Activated CD4-positive, alpha-beta memory T cell treated with anti-CD3 and anti-CD28 coated beads for 36 hours (primary cell): ENCODE results near the gene PSD4. TPM values are rescaled to one million over a fixed set of nuclear protein-coding genes. Genes with fewer than 3 reads are reported as not detected.
A peak's percentile ranks its signal among the peaks of the same experiment; 100 is the strongest.
"Not testable (repeated sequence)": the region's sequence is repeated elsewhere in the genome, so short reads cannot be mapped to it uniquely, and the experiment has no call there.

Source experiments
- CTCF ChIA-PET: fragments of 350-600 bp; sonication (Branson Sonifier 250); formaldehyde crosslinking; loops from one replicate; lab custom pipeline; 2021; ENCODE audit warnings: antibody characterized with exemption, inconsistent platforms; lab: Charles Lee
- POLR2A ChIA-PET: fragments of 350-600 bp; sonication (Branson Sonifier 250); formaldehyde crosslinking; loops from one replicate; lab custom pipeline; 2021; ENCODE audit warnings: antibody characterized with exemption; lab: Charles Lee
- DNase-seq: peaks from one replicate; pipeline ENCODE4 v3.0.0-alpha.2; 2020
- H3K27ac Mint-ChIP-seq: one replicate; pipeline ENCODE4 v1.8.0; 2021; ENCODE audit warnings: mixed read lengths
- H3K27me3 Mint-ChIP-seq: one replicate; pipeline ENCODE4 v1.8.0; 2021; ENCODE audit warnings: mixed read lengths
- H3K36me3 Mint-ChIP-seq: one replicate; pipeline ENCODE4 v1.8.0; 2021; ENCODE audit warnings: mixed read lengths
- H3K4me1 Mint-ChIP-seq: one replicate; pipeline ENCODE4 v1.8.0; 2021; ENCODE audit warnings: low read depth, mixed read lengths
- H3K4me3 Mint-ChIP-seq: one replicate; pipeline ENCODE4 v1.8.0; 2021; ENCODE audit warnings: mild to moderate bottlenecking, mixed read lengths
- H3K9me3 Mint-ChIP-seq: one replicate; pipeline ENCODE4 v1.8.0; 2021; ENCODE audit warnings: mixed read lengths
- intact Hi-C: fragments of 100-400 bp; cut with micrococcal nuclease; formaldehyde crosslinking; loops from one replicate; pipeline ENCODE4 v1.15.1; 2023
- total RNA-seq, 2 experiments: library from RNA; stranded (reverse); gene quantifications; one replicate each; pipeline ENCODE4 v1.2.3, GENCODE V29; 2021

PSD4 gene
- total RNA-seq, 2 experiments from 2014 or later, result 156 to 170 TPM

DNA sequence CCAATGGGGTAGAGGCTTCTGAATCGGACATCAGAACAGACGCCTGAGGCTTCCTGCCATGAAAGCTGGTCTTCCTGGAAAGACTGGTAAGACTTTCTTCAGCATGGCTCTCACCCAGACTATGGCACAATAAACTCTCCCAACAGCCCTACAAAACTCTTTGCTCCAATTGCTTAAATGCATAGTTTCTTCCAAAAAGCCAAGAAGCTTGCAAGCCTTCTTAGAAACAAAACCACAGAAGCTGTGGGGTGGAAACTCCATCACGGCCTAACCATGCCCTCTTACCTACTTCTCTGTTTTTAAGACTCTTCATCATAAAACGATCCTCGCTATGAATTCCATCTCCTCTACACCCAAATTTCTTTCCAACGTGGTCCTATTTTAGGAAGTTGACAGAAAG, 56.8 kb downstream of the PSD4 start:
- intact Hi-C loops, result no loop called here
- no peaks in the 10 kb centered on the region for H3K27me3 Mint-ChIP-seq
- peaks cover 14% of the 10 kb centered on the region for H3K4me1 Mint-ChIP-seq
- no peak overlapping the region for H3K27ac Mint-ChIP-seq
- H3K4me3 Mint-ChIP-seq, result no peak overlapping the region
- peaks cover 2% of the 10 kb centered on the region for H3K36me3 Mint-ChIP-seq
- CTCF ChIA-PET, result interaction anchor here (1.1 to 2.2 kb wide), 6 partner anchors 10 to 92 kb away, joined by 3 to 8 read pairs (median 5); no protein-coding TSS in a partner anchor
- no peaks in the 10 kb centered on the region for H3K9me3 Mint-ChIP-seq
- POLR2A ChIA-PET, result interaction anchor here (1.2 kb wide), 1 partner anchor 27 kb away, joined by 3 read pairs; no protein-coding TSS in a partner anchor
- DNase-seq, result no peak

DNA sequence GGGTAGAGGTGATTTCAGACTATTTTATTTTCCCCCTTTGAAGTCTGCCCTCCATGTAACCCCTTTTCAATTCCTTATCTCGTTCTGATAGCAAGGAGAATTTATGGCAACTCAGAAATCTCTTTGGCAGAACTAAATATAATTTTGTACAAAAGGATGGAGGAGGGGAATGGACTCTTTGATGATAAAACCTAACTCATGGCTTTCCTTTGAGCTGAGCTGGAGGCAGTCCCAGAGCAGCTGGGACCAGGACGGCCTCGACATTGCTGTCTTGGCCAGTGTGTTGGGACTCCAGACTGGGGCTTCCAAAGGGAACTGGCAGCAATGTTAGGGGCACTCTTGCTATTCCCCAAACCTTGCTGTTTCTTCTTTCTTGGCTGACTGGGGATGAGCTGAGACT, 57.3 kb downstream of the PSD4 start:
- Mint-ChIP-seq H3K4me3 (no peak overlapping the region), H3K27me3 (no peaks in the 10 kb centered on the region), H3K4me1 (peaks cover 14% of the 10 kb centered on the region), H3K27ac (no peak overlapping the region), H3K36me3 (peaks cover 2% of the 10 kb centered on the region), H3K9me3 (no peaks in the 10 kb centered on the region)
- intact Hi-C loops, result no loop called here
- no peak for DNase-seq
- ChIA-PET CTCF (interaction anchor here (0.6 to 2.2 kb wide), 8 partner anchors 9 to 151 kb away, joined by 3 to 8 read pairs (median 4); no protein-coding TSS in a partner anchor), POLR2A (no interaction called here)

DNA sequence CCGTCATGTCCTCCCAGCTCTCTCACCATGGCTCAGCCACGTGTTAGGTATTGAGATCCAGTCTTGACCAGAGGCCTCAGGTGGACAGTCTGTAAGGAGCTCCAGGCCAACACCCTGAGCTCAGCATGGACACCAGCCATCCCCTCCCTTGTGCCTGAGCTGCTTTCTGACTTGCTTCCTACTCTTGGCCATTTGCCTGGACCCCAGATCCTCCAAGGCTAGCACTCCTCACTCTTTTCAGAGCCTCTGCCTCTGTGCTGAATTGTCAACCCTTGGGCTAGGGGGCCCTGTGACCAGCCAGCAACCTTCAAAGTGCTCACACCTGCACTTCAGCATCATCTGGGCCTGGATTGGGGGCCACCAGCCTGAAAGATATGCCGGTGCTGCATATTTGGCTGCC, 58.4 kb downstream of the PSD4 start:
- H3K4me1 Mint-ChIP-seq, result peaks cover 21% of the 10 kb centered on the region
- no peak overlapping the region for H3K27ac Mint-ChIP-seq
- no peak overlapping the region for H3K4me3 Mint-ChIP-seq
- ChIA-PET POLR2A (no interaction called here), CTCF (interaction anchor here (1.3 to 1.5 kb wide), 3 partner anchors 9 to 152 kb away, joined by 3 to 4 read pairs (median 3); no protein-coding TSS in a partner anchor)
- no peaks in the 10 kb centered on the region for H3K27me3 Mint-ChIP-seq
- DNase-seq, result no peak
- H3K36me3 Mint-ChIP-seq, result peaks cover 7% of the 10 kb centered on the region
- no peaks in the 10 kb centered on the region for H3K9me3 Mint-ChIP-seq
- intact Hi-C loops, result no loop called here

GRCh38 chr2:113232740-113233139, 59.0 kb downstream of the PSD4 start:
- Mint-ChIP-seq H3K36me3 (peaks cover 12% of the 10 kb centered on the region), H3K4me3 (no peak overlapping the region), H3K27ac (no peak overlapping the region), H3K27me3 (no peaks in the 10 kb centered on the region), H3K9me3 (no peaks in the 10 kb centered on the region), H3K4me1 (peaks cover 27% of the 10 kb centered on the region)
- intact Hi-C loops, result no loop called here
- ChIA-PET POLR2A (no interaction called here), CTCF (interaction anchor here (1.4 to 1.5 kb wide), 2 partner anchors 8 to 153 kb away, joined by 3 to 4 read pairs; no protein-coding TSS in a partner anchor)
- no peak for DNase-seq

DNA sequence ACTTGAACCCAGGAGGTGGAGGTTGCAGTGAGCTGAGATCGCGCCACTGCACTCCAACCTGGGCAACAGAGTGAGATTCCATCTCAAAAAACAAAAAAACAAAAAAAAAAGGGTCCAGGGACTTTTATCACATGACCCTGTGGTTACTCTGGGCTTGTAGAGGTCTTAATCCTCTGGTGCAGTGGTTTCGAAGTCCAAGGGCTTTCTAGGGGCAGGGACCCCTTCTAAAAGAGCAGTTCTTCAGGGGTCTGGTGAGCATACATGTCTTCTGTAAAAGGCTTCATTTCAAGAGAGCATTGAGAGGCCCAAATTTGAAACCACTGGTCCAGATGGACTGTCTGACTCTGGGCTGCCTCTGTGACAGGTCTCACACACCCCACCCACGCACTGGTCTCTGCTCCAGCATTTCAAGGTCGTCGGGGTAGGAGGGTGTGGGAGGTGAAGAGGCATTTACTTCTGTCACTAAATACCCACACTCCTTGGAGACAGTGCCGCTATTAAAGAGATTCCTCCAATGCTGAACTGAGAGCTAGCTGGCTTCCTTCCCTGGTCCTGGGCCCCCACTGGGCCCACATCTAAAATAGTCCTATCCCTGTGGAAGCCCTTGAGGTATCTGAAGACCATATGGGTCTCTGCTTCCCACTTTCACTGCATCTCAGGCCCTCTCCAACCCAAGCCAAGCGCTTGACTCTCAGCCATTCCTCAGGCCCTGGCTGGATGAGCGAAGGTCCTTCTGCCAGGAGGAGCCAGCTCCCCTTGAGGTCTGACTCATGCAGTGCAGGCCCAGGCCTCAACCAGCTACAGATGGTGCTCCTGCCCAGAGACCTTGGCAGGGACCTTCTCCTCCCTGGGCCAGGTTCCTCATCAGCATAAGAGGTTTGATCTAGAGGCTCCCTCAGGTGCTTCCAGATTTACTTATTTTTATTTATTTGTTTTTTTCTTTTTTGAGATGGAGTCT, 60.1 kb downstream of the PSD4 start:
- H3K4me1 Mint-ChIP-seq, result peaks cover 30% of the 10 kb centered on the region
- CTCF ChIA-PET, result interaction anchor here (0.6 to 8.4 kb wide), 7 partner anchors 12 to 154 kb away, joined by 3 to 56 read pairs (median 6); no protein-coding TSS in a partner anchor
- peaks cover 15% of the 10 kb centered on the region for H3K36me3 Mint-ChIP-seq
- H3K9me3 Mint-ChIP-seq, result no peaks in the 10 kb centered on the region
- POLR2A ChIA-PET, result interaction anchor here (1.6 kb wide), 1 partner anchor 59 kb away, joined by 15 read pairs; the partner anchor contains the start of gene PSD4
- no peak overlapping the region for H3K27ac Mint-ChIP-seq
- peak; percentile 33 for DNase-seq
- H3K4me3 Mint-ChIP-seq, result no peak overlapping the region
- no peaks in the 10 kb centered on the region for H3K27me3 Mint-ChIP-seq
- intact Hi-C loops, result no loop called here

DNA sequence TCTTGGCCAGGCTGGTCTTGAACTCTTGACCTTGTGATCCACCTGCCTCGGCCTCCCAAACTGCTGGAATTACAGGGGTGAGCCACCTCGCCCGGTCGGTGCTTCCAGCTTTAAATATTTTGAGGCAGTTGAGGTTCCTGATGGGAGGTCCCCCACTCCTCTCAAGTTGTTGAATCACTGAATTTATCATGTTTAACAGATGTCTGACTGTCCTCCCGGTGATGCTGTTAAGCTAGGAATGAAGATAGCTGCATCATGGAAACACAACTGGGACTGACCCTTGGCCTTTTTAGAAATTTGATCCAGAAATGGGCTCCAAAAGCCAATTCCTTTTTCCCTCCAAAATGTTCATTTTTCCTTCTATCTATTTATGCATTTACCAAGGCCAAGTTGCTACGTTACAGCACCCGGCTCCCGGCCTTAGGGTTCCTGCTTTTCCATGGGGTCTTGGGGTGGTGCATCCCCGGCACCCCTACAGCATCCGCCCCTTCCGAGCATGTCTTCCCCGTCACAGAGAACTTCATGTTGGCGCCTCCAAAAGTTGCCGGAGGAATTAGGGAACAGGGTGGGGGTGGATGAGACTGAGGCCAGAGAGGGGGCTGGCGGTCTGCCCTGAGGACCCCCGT, 61.1 kb downstream of the PSD4 start:
- no peaks in the 10 kb centered on the region for H3K9me3 Mint-ChIP-seq
- ChIA-PET POLR2A (interaction anchor here (1.4 to 1.6 kb wide), 2 partner anchors 36 to 60 kb away, joined by 3 to 15 read pairs; partner anchors contain the start of gene PSD4), CTCF (interaction anchor here (0.6 to 8.4 kb wide), 12 partner anchors 12 to 205 kb away, joined by 3 to 56 read pairs (median 5); no protein-coding TSS in a partner anchor)
- peaks cover 18% of the 10 kb centered on the region for H3K36me3 Mint-ChIP-seq
- no peaks in the 10 kb centered on the region for H3K27me3 Mint-ChIP-seq
- H3K4me1 Mint-ChIP-seq, result peaks cover 35% of the 10 kb centered on the region
- H3K4me3 Mint-ChIP-seq, result peak overlapping the region; percentile 87
- DNase-seq, result no peak
- peak overlapping the region; percentile 91 for H3K27ac Mint-ChIP-seq
- intact Hi-C loops, result loop anchor here (1.0 kb wide), 1 partner anchor 16 kb away; no protein-coding TSS in a partner anchor

DNA sequence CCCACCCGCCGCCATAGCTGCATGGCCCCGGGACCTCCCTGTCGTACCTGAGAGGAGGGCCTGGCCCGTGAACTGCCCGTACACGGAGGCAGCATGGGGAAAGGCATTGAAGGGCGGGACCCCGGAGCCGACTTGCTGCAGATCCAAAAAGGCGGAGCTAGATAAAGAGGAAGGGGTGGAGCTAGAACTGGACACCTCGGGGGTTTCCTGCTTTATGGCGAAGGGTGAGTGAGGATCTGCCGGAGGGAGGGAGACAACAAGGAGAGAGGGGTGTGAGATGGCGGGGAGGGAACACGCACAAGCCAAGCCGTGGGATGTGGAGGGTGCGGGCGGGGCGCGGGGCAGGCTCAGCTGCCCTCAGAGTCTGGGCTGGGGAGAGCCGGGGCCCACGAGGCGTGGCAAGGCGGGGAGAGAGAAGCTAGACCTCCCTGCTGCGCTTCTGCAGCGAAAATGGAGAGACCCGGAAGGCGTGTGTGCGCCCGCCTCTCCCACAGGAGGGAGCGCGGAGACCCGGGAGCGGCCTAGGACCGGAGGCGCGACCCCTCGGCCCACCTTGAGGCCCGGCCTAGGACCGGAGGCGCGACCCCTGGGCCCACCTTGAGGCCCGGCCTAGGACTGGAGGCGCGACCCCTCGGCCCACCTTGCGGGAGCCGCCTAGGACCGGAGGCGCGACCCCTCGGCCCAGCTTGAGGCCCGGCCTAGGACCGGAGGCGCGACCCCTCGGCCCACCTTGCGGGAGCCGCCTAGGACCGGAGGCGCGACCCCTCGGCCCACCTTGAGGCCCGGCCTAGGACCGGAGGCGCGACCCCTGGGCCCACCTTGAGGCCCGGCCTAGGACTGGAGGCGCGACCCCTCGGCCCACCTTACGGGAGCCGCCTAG, 61.8 kb downstream of the PSD4 start:
- H3K4me3 Mint-ChIP-seq, result peak overlapping the region; percentile 87
- H3K36me3 Mint-ChIP-seq, result peaks cover 21% of the 10 kb centered on the region
- CTCF ChIA-PET, result interaction anchor here (0.9 to 8.4 kb wide), 8 partner anchors 15 to 205 kb away, joined by 3 to 56 read pairs (median 5); no protein-coding TSS in a partner anchor
- intact Hi-C loops, result loop anchor here (1.0 kb wide), 1 partner anchor 16 kb away; no protein-coding TSS in a partner anchor
- POLR2A ChIA-PET, result interaction anchor here (0.5 to 1.6 kb wide), 3 partner anchors 9 to 61 kb away, joined by 3 to 15 read pairs (median 4); partner anchors contain the start of gene PSD4
- peak overlapping the region; percentile 91 for H3K27ac Mint-ChIP-seq
- not testable (repeated sequence) for H3K27me3 Mint-ChIP-seq, H3K9me3 Mint-ChIP-seq
- peak; percentile 82 for DNase-seq
- H3K4me1 Mint-ChIP-seq, result peaks cover 37% of the 10 kb centered on the region

- CTCF ChIA-PET, result interaction anchor here (1.9 to 8.4 kb wide), 2 partner anchors 14 to 32 kb away, joined by 8 to 56 read pairs; no protein-coding TSS in a partner anchor
- POLR2A ChIA-PET, result no interaction called here
- H3K4me3 Mint-ChIP-seq, result peak overlapping the region; percentile 66
- H3K9me3 Mint-ChIP-seq, result no peaks in the 10 kb centered on the region
- peaks cover 45% of the 10 kb centered on the region for H3K4me1 Mint-ChIP-seq
- intact Hi-C loops, result no loop called here
- peaks cover 23% of the 10 kb centered on the region for H3K36me3 Mint-ChIP-seq
- no peak for DNase-seq
- H3K27me3 Mint-ChIP-seq, result no peaks in the 10 kb centered on the region
- H3K27ac Mint-ChIP-seq, result peak overlapping the region; percentile 74
Observed at GRCh38 chr2:113236367-113237159, 62.8 kb downstream of the PSD4 start.

DNA sequence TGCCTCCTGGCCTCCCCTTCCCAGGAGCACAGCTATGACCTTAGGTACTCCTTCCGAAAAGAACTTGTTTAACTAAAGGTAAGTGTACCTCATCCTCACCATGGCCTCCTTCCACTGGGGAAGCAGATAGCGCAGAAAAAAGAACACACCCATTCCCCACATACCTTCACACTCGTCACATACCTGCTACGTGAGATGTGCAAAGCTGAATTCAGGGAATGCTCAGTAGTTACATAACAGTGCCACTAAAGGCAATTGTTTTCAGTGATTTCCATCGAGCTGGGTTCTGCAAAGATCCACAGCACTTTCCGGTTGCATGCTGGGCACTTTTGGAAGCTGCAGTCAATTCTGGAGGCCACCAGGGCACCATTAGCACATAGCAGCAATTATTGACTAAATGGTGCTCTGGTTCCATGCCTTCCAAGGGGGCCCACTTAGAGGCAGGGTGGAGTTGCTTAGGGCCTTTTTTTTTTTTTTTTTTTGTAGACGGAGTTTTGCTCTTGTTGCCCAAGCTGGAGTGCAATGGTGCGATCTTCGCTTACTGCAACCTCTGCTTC, 63.9 kb downstream of the PSD4 start:
- CTCF ChIA-PET, result interaction anchor here (8.4 kb wide), 1 partner anchor 12 kb away, joined by 56 read pairs; no protein-coding TSS in a partner anchor
- peaks cover 47% of the 10 kb centered on the region for H3K4me1 Mint-ChIP-seq
- peaks cover 23% of the 10 kb centered on the region for H3K36me3 Mint-ChIP-seq
- H3K9me3 Mint-ChIP-seq, result no peaks in the 10 kb centered on the region
- no peak overlapping the region for H3K4me3 Mint-ChIP-seq
- H3K27ac Mint-ChIP-seq, result no peak overlapping the region
- POLR2A ChIA-PET, result interaction anchor here (0.6 kb wide), 1 partner anchor 90 kb away, joined by 3 read pairs; no protein-coding TSS in a partner anchor
- no peak for DNase-seq
- intact Hi-C loops, result no loop called here
- H3K27me3 Mint-ChIP-seq, result no peaks in the 10 kb centered on the region
